Measurements from ENCODE around the gene PCDHGA9.

DNA sequence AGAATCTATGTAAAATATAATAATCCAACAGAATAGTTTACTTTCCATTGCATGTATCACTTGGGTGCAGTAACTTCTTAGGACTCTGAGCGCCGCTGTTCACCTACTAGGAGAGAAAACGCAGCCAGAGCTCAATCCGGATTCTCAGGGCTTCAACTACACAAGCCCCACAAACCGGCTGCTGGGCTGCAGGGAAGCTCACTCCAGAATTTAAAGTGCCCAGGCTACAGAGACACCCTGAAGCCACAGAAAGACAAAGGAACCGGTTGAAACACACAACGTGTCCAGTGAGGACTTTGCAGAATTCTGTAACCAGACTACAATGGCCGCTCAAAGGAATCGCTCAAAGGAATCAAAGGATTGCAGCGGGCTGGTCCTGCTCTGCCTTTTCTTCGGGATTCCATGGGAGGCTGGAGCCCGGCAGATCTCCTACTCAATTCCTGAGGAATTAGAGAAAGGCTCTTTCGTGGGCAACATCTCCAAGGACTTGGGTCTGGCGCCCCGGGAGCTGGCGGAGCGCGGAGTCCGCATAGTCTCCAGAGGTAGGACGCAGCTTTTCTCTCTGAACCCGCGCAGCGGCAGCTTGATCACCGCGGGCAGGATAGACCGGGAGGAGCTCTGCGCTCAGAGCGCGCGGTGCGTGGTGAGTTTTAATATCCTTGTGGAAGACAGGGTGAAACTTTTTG lies 10.4 kb downstream of the PCDHGA9 start, which contains the start of gene PCDHGA10:
- no peak for TF ChIP-seq POLR2A (IDR thresholded peaks at IDR 0.05)
- TF ChIP-seq, protein P1, sequence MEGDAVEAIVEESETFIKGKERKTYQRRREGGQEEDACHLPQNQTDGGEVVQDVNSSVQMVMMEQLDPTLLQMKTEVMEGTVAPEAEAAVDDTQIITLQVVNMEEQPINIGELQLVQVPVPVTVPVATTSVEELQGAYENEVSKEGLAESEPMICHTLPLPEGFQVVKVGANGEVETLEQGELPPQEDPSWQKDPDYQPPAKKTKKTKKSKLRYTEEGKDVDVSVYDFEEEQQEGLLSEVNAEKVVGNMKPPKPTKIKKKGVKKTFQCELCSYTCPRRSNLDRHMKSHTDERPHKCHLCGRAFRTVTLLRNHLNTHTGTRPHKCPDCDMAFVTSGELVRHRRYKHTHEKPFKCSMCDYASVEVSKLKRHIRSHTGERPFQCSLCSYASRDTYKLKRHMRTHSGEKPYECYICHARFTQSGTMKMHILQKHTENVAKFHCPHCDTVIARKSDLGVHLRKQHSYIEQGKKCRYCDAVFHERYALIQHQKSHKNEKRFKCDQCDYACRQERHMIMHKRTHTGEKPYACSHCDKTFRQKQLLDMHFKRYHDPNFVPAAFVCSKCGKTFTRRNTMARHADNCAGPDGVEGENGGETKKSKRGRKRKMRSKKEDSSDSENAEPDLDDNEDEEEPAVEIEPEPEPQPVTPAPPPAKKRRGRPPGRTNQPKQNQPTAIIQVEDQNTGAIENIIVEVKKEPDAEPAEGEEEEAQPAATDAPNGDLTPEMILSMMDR (IDR thresholded peaks at IDR 0.05 in 4 of 5, conservative IDR thresholded peaks at IDR 0.05 in 1 of 5) = peak; percentile 40 to 71 (median 57)

All from gastrocnemius medialis (tissue), 4 donors.